ENCODE results near the gene FLT3.

FLT3 gene

GRCh38 chr13:28026508-28026907, 73.9 kb downstream of the FLT3 start:
- DNase-seq (ENCODE audit: low read depth), result no peak
- TF ChIP-seq MAX (IDR thresholded peaks at IDR 0.05; ENCODE audit: low read depth, low read length) (no peak), POLR2A (IDR thresholded peaks at IDR 0.05; ENCODE audit: extremely low read depth, insufficient read length) (no peak), CTCF (IDR thresholded peaks at IDR 0.05; ENCODE audit: low read depth, low read length) (no peak)

GRCh38 chr13:28022848-28023518, 77.4 kb downstream of the FLT3 start:
- no peak for DNase-seq (ENCODE audit: low read depth)

More at GRCh38 chr13:28026508-28026907, 73.9 kb downstream of the FLT3 start:
- no peak overlapping the region for H3K4me3 ChIP-seq (ENCODE audit: low read depth, low read length)

GRCh38 chr13:28014301-28014700, 86.1 kb downstream of the FLT3 start:
- H3K4me3 ChIP-seq (ENCODE audit: low read depth, low read length), result no peak overlapping the region
- TF ChIP-seq MYC (IDR thresholded peaks at IDR 0.05; ENCODE audit: low read depth, low read length) (no peak), POLR2A (IDR thresholded peaks at IDR 0.05; ENCODE audit: extremely low read depth, insufficient read length) (no peak), CTCF (IDR thresholded peaks at IDR 0.05; ENCODE audit: low read depth, low read length) (no peak), MAX (IDR thresholded peaks at IDR 0.05; ENCODE audit: low read depth, low read length) (no peak)
- DNase-seq (ENCODE audit: low read depth), result no peak

More at GRCh38 chr13:28022848-28023518, 77.4 kb downstream of the FLT3 start:
- no peak overlapping the region for H3K4me3 ChIP-seq (ENCODE audit: low read depth, low read length)
- no peak for TF ChIP-seq MAX (IDR thresholded peaks at IDR 0.05; ENCODE audit: low read depth, low read length)
- TF ChIP-seq POLR2A (IDR thresholded peaks at IDR 0.05; ENCODE audit: extremely low read depth, insufficient read length), result no peak
- TF ChIP-seq MYC (IDR thresholded peaks at IDR 0.05; ENCODE audit: low read depth, low read length), result no peak
- TF ChIP-seq CTCF (IDR thresholded peaks at IDR 0.05; ENCODE audit: low read depth, low read length), result no peak

GRCh38 chr13:28013482-28013881, 86.9 kb downstream of the FLT3 start:
- no peak overlapping the region for H3K4me3 ChIP-seq (ENCODE audit: low read depth, low read length)
- TF ChIP-seq MYC (IDR thresholded peaks at IDR 0.05; ENCODE audit: low read depth, low read length) (no peak), POLR2A (IDR thresholded peaks at IDR 0.05; ENCODE audit: extremely low read depth, insufficient read length) (no peak), MAX (IDR thresholded peaks at IDR 0.05; ENCODE audit: low read depth, low read length) (no peak), CTCF (IDR thresholded peaks at IDR 0.05; ENCODE audit: low read depth, low read length) (no peak)
- DNase-seq (ENCODE audit: low read depth), result no peak

- no peak overlapping the region for H3K4me3 ChIP-seq (ENCODE audit: low read depth, low read length)
- TF ChIP-seq POLR2A (IDR thresholded peaks at IDR 0.05; ENCODE audit: extremely low read depth, insufficient read length) (no peak), MAX (IDR thresholded peaks at IDR 0.05; ENCODE audit: low read depth, low read length) (no peak), CTCF (IDR thresholded peaks at IDR 0.05; ENCODE audit: low read depth, low read length) (no peak), MYC (IDR thresholded peaks at IDR 0.05; ENCODE audit: low read depth, low read length) (no peak)
Observed at GRCh38 chr13:28012896-28013295, 87.5 kb downstream of the FLT3 start.

More at GRCh38 chr13:28012896-28013295, 87.5 kb downstream of the FLT3 start:
- DNase-seq (ENCODE audit: low read depth), result no peak
